H1 (cell line): ENCODE results near the gene MEIS3.
A peak's percentile ranks its signal among the peaks of the same experiment; 100 is the strongest.

Source experiments
- CBX5 ChIP-seq: fragments of 300-800, 300-1000 bp; sonication (generic); IDR thresholded peaks from 2 replicates; pipeline ENCODE4 v1.7.1; 2016; ENCODE audit warnings: antibody characterized with exemption, low read length, low read depth
- CHD2 ChIP-seq: IDR thresholded peaks from 2 replicates; pipeline ENCODE4 v1.6.1; 2012; ENCODE audit warnings: low read length, improper control_type of control experiment
- EGR1 ChIP-seq: IDR thresholded peaks from 2 replicates; pipeline ENCODE4 v1.6.1; 2011; ENCODE audit warnings: low read depth, low read length, borderline replicate concordance
- EZH2 ChIP-seq: fragments of 200-600 bp; sonication (generic); IDR thresholded peaks from 2 replicates; pipeline ENCODE4 v1.7.1; 2012; ENCODE audit warnings: low read depth, mild to moderate bottlenecking, moderate library complexity, low read length, inconsistent platforms; ENCODE audit not compliant: severe bottlenecking
- HDAC2 ChIP-seq, 2 experiments: fragments of 300-600 bp in 1 of 2; sonication (generic) in 1 of 2; IDR thresholded peaks; 2 replicates each; pipeline ENCODE4 v1.6.1; 2011 to 2012; ENCODE audit warnings: low read depth in 2 of 2, low read length in 2 of 2, mild to moderate bottlenecking in 2 of 2, moderate library complexity in 2 of 2, borderline replicate concordance in 1 of 2, inconsistent platforms in 1 of 2
- POLR2A ChIP-seq, 2 experiments: IDR thresholded peaks; 1 replicate in 1 of 2; 2 replicates in 1 of 2; pipeline ENCODE4 v1.6.1; 2011; ENCODE audit warnings: low read depth in 2 of 2, low read length in 2 of 2, mild to moderate bottlenecking in 2 of 2; ENCODE audit errors: control extremely low read depth in 1 of 2
- SIN3A ChIP-seq, 2 experiments: IDR thresholded peaks in 1 of 2; conservative IDR thresholded peaks in 1 of 2; 2 replicates each; pipeline ENCODE4 v1.6.1; 2011 to 2012; ENCODE audit warnings: low read length in 2 of 2, improper control_type of control experiment in 1 of 2, low read depth in 1 of 2, mild to moderate bottlenecking in 1 of 2
- SUZ12 ChIP-seq: fragments of 200-600 bp; sonication (generic); IDR thresholded peaks from 2 replicates; pipeline ENCODE4 v1.6.1; 2012; ENCODE audit warnings: mild to moderate bottlenecking, inconsistent platforms, low read length, moderate library complexity, mixed read lengths
- TCF12 ChIP-seq: IDR thresholded peaks from 2 replicates; pipeline ENCODE4 v1.6.1; 2011; ENCODE audit warnings: low read depth, mild to moderate bottlenecking, low read length
- TEAD4 ChIP-seq: IDR thresholded peaks from 2 replicates; pipeline ENCODE4 v1.6.1; 2012; ENCODE audit warnings: low read depth, low read length, inconsistent platforms, mixed read lengths
- TF ChIP-seq, protein P1 (sequence below), 3 experiments: IDR thresholded peaks; 1 replicate in 2 of 3; 2 replicates in 1 of 3; pipeline versions ENCODE4 v1.5.1 to v1.6.1; 2011; ENCODE audit warnings: low read length in 3 of 3, mild to moderate bottlenecking in 3 of 3, inconsistent platforms in 2 of 3, low read depth in 1 of 3, moderate library complexity in 1 of 3; ENCODE audit not compliant: insufficient read depth in 1 of 3; ENCODE audit errors: control extremely low read depth in 1 of 3
- TF ChIP-seq, protein P2 (sequence below): IDR thresholded peaks from 2 replicates; pipeline ENCODE4 v1.6.1; 2011; ENCODE audit warnings: low read length, improper control_type of control experiment

DNA sequence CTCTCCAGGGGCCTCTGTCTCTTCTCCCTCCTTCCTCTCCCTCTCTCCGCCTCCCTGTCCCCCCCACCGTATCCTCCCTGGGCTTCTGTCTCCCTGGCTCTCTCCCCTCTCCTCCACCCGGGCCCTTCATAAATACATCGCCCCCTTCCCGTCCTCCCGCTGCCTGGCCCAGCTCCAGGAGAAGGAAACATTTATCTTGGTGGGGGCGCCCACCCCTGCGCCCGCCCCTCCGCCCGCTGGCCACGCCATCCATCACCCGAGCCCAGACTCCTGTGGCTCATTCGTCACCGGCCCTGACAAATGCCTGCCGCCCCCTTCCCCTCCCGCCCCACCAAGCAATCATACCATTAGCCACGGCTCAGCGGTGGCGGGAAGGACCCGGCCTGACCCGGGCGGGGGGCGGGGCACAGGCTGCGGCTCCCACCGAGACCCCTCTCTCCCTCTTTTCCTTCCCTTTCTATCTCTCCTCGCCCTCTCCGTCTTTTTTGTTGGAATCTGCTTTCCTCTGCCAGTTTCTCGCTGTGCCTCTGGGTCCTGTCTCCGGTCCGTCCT, 2.6 kb upstream of the MEIS3 start:
- TF ChIP-seq SIN3A (conservative IDR thresholded peaks at IDR 0.05 in 1 of 2, IDR thresholded peaks at IDR 0.05 in 1 of 2; ENCODE audit: low read depth in 1 of 2, low read length in 2 of 2) (no peak), TEAD4 (no peak), HDAC2 (IDR thresholded peaks at IDR 0.05; ENCODE audit: borderline replicate concordance in 1 of 2, low read depth in 2 of 2, low read length in 2 of 2) (no peak), EZH2 (peak; percentile 2), POLR2A (IDR thresholded peaks at IDR 0.05; ENCODE audit: control extremely low read depth in 1 of 2, low read depth in 2 of 2, low read length in 2 of 2) (no peak), CHD2 (no peak), TCF12 (no peak), EGR1 (no peak), SUZ12 (no peak), CBX5 (no peak)
- TF ChIP-seq, protein P1, sequence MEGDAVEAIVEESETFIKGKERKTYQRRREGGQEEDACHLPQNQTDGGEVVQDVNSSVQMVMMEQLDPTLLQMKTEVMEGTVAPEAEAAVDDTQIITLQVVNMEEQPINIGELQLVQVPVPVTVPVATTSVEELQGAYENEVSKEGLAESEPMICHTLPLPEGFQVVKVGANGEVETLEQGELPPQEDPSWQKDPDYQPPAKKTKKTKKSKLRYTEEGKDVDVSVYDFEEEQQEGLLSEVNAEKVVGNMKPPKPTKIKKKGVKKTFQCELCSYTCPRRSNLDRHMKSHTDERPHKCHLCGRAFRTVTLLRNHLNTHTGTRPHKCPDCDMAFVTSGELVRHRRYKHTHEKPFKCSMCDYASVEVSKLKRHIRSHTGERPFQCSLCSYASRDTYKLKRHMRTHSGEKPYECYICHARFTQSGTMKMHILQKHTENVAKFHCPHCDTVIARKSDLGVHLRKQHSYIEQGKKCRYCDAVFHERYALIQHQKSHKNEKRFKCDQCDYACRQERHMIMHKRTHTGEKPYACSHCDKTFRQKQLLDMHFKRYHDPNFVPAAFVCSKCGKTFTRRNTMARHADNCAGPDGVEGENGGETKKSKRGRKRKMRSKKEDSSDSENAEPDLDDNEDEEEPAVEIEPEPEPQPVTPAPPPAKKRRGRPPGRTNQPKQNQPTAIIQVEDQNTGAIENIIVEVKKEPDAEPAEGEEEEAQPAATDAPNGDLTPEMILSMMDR (IDR thresholded peaks at IDR 0.05; ENCODE audit: control extremely low read depth in 1 of 3, insufficient read depth in 1 of 3, low read depth in 1 of 3, low read length in 3 of 3): no peak
- TF ChIP-seq, protein P2, sequence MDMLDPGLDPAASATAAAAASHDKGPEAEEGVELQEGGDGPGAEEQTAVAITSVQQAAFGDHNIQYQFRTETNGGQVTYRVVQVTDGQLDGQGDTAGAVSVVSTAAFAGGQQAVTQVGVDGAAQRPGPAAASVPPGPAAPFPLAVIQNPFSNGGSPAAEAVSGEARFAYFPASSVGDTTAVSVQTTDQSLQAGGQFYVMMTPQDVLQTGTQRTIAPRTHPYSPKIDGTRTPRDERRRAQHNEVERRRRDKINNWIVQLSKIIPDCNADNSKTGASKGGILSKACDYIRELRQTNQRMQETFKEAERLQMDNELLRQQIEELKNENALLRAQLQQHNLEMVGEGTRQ: no peak
